Posterior vena cava (tissue), 2 donors: ENCODE data around the gene PRAMEF1. TPM values are rescaled to one million over a fixed set of nuclear protein-coding genes. Genes with fewer than 3 reads are reported as not detected.

Experiments used
- total RNA-seq, 2 donors: library from RNA; stranded (reverse); fragmentation: NEBNext Ultra II Directional; extraction: Animal tissue kit (Norgen Biotek cat#: 25700); gene quantifications; one replicate each; pipeline ENCODE4 v1.2.1, GENCODE V29; 2021
- donor health status: DM: yes; HTN: yes; CAD: no.
- donor health status: DM: yes; HTN: yes; CAD: no.

Gene PRAMEF1
- total RNA-seq, 2 donors from 2014 or later: not detected

Other genes with a start within 250 kb of the PRAMEF1 start
- gene DHRS3, start 173.2 kb upstream of the PRAMEF1 start, total RNA-seq: 100 to 1,000 TPM; 107 to 144 TPM
- not detected for gene AADACL4, start 147.3 kb upstream of the PRAMEF1 start, total RNA-seq
- gene AADACL3, start 75.3 kb upstream of the PRAMEF1 start, total RNA-seq: not detected
- gene CFAP107, start 45.2 kb upstream of the PRAMEF1 start, total RNA-seq: not detected
- gene PRAMEF12, start 17.7 kb upstream of the PRAMEF1 start, total RNA-seq: not detected
- not detected for gene PRAMEF11, start 40.0 kb downstream of the PRAMEF1 start, total RNA-seq
- gene HNRNPCL1, start 57.3 kb downstream of the PRAMEF1 start, total RNA-seq: not detected
- not detected for gene PRAMEF2, start 65.7 kb downstream of the PRAMEF1 start, total RNA-seq
- not detected for gene PRAMEF4, start 94.8 kb downstream of the PRAMEF1 start, total RNA-seq
- gene PRAMEF10, start 106.9 kb downstream of the PRAMEF1 start, total RNA-seq: not detected
- not detected for gene PRAMEF7, start 125.2 kb downstream of the PRAMEF1 start, total RNA-seq
- not detected for gene PRAMEF6, start 156.2 kb downstream of the PRAMEF1 start, total RNA-seq